Activated CD8-positive, alpha-beta T cell treated with anti-CD3 and anti-CD28 coated beads for 36 hours (primary cell): ENCODE measurements around the gene RNASEH2B. TPM values are rescaled to one million over a fixed set of nuclear protein-coding genes. Genes with fewer than 3 reads are reported as not detected.

Experiments used
- ATAC-seq: fragments of 200-7000 bp; cut with Tn5 transposase; one replicate; pipeline ENCODE4 v1.10.0; 2021; ENCODE audit warnings: mild to moderate bottlenecking, moderate library complexity
- CTCF ChIA-PET: fragments of 350-600 bp; sonication (Branson Sonifier 250); formaldehyde crosslinking; loops from one replicate; lab custom pipeline; 2021; ENCODE audit warnings: antibody characterized with exemption; lab: Charles Lee
- POLR2A ChIA-PET: fragments of 350-600 bp; sonication (Branson Sonifier 250); formaldehyde crosslinking; loops from one replicate; lab custom pipeline; 2021; ENCODE audit warnings: antibody characterized with exemption; lab: Charles Lee
- DNase-seq: peaks from one replicate; pipeline ENCODE4 v3.0.0-alpha.2; 2020
- H3K27ac Mint-ChIP-seq: one replicate; pipeline ENCODE4 v1.8.0; 2021; ENCODE audit warnings: mild to moderate bottlenecking, mixed read lengths
- H3K27me3 Mint-ChIP-seq: one replicate; pipeline ENCODE4 v1.8.0; 2021; ENCODE audit warnings: mixed read lengths
- H3K36me3 Mint-ChIP-seq: one replicate; pipeline ENCODE4 v1.8.0; 2021; ENCODE audit warnings: low read depth, mixed read lengths
- H3K4me1 Mint-ChIP-seq: one replicate; pipeline ENCODE4 v1.8.0; 2021; ENCODE audit warnings: low read depth, mixed read lengths
- H3K4me3 Mint-ChIP-seq: one replicate; pipeline ENCODE4 v1.8.0; 2021; ENCODE audit warnings: mild to moderate bottlenecking, moderate library complexity, mixed read lengths
- H3K9me3 Mint-ChIP-seq: one replicate; pipeline ENCODE4 v1.8.0; 2021; ENCODE audit warnings: mixed read lengths
- intact Hi-C: fragments of 100-400 bp; cut with micrococcal nuclease; formaldehyde crosslinking; loops from one replicate; pipeline ENCODE4 v1.10.0; 2022
- total RNA-seq, 2 experiments: library from RNA; stranded (reverse); gene quantifications; one replicate each; pipeline ENCODE4 v1.2.3, GENCODE V29; 2021
- TF ChIP-seq, protein P1 (sequence below): fragments of 200-600 bp; IDR thresholded peaks from one replicate; pipeline ENCODE4 v1.8.0; 2022; ENCODE audit warnings: antibody characterized with exemption, mild to moderate bottlenecking

RNASEH2B gene
- total RNA-seq, 2 experiments from 2014 or later, result 63.5 to 69.4 TPM

GRCh38 chr13:50942630-50943311 is 33.2 kb downstream of the RNASEH2B start:
- intact Hi-C loops, result no loop called here
- ChIA-PET CTCF (interaction anchor here (0.8 kb wide), 1 partner anchor 112 kb away, joined by 3 read pairs; no protein-coding TSS in a partner anchor), POLR2A (no interaction called here)
- Mint-ChIP-seq H3K36me3 (peaks cover 41% of the 10 kb centered on the region), H3K27me3 (no peaks in the 10 kb centered on the region), H3K9me3 (peaks cover under 1% of the 10 kb centered on the region), H3K27ac (peak overlapping the region; percentile 53), H3K4me3 (no peak overlapping the region), H3K4me1 (peaks cover 10% of the 10 kb centered on the region)
- DNase-seq (peak; percentile 28), ATAC-seq (peak; percentile 51)
- TF ChIP-seq, protein P1, sequence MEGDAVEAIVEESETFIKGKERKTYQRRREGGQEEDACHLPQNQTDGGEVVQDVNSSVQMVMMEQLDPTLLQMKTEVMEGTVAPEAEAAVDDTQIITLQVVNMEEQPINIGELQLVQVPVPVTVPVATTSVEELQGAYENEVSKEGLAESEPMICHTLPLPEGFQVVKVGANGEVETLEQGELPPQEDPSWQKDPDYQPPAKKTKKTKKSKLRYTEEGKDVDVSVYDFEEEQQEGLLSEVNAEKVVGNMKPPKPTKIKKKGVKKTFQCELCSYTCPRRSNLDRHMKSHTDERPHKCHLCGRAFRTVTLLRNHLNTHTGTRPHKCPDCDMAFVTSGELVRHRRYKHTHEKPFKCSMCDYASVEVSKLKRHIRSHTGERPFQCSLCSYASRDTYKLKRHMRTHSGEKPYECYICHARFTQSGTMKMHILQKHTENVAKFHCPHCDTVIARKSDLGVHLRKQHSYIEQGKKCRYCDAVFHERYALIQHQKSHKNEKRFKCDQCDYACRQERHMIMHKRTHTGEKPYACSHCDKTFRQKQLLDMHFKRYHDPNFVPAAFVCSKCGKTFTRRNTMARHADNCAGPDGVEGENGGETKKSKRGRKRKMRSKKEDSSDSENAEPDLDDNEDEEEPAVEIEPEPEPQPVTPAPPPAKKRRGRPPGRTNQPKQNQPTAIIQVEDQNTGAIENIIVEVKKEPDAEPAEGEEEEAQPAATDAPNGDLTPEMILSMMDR, result no peak

- no peaks in the 10 kb centered on the region for H3K27me3 Mint-ChIP-seq
- peaks cover 10% of the 10 kb centered on the region for H3K4me1 Mint-ChIP-seq
- H3K27ac Mint-ChIP-seq, result no peak overlapping the region
- peaks cover 43% of the 10 kb centered on the region for H3K36me3 Mint-ChIP-seq
- no peak for ATAC-seq
- no peak for DNase-seq
- ChIA-PET POLR2A (no interaction called here), CTCF (no interaction called here)
- no peaks in the 10 kb centered on the region for H3K9me3 Mint-ChIP-seq
- H3K4me3 Mint-ChIP-seq, result no peak overlapping the region
- intact Hi-C loops, result no loop called here
- TF ChIP-seq, protein P1, result no peak
These were observed 36.1 kb downstream of the RNASEH2B start for GRCh38 chr13:50945669-50946068.

DNA sequence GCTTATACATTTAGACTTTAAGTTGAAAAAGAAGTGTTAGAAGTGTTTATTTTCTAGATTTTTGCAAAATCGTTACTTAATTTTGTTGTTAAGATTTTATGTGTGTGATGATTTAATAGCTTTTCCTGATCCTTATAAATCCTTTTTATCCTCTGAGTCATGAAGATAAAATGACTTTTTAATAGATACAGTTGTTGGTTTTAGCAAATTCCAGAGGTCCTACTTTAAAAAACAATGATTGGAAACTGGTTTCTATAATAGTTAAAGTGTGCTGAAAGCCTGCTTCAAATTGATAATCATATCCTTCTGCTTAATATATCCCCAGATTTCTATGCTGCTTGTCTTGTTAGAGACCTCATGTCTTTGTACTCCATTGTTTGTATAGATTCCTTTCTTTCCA is 39.0 kb downstream of the RNASEH2B start:
- H3K9me3 Mint-ChIP-seq, result no peaks in the 10 kb centered on the region
- CTCF ChIA-PET, result interaction anchor here (1.2 kb wide), 1 partner anchor 121 kb away, joined by 3 read pairs; no protein-coding TSS in a partner anchor
- no peaks in the 10 kb centered on the region for H3K4me1 Mint-ChIP-seq

DNA sequence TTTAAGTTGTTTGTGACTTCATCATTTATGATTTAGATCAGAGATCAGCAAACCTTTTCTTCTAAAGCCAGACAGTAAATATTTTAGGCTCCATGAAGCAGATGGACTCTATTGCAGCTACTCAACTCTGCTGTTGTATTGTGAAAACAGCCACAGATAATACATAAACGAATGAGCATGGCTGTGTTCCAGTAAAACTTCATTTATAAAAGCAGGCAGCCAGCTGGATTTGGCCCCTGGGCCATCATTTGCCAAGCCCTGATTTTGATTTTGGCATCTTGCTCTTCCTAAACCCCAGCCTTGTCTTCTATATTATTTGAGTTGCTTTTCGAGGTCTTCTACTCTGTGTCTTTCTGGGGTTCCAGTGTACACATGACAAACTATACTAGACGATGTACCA is 41.3 kb downstream of the RNASEH2B start:
- Mint-ChIP-seq H3K4me3 (no peak overlapping the region), H3K27ac (no peak overlapping the region), H3K27me3 (no peaks in the 10 kb centered on the region), H3K4me1 (no peaks in the 10 kb centered on the region), H3K9me3 (no peaks in the 10 kb centered on the region), H3K36me3 (peaks cover 41% of the 10 kb centered on the region)
- POLR2A ChIA-PET, result no interaction called here
- TF ChIP-seq, protein P1, result no peak
- DNase-seq (no peak), ATAC-seq (no peak)
- CTCF ChIA-PET, result no interaction called here
- intact Hi-C loops, result no loop called here

More for the DNA sequence above, 39.0 kb downstream of the RNASEH2B start:
- no peak overlapping the region for H3K4me3 Mint-ChIP-seq
- ATAC-seq, result no peak
- peaks cover 44% of the 10 kb centered on the region for H3K36me3 Mint-ChIP-seq
- POLR2A ChIA-PET, result no interaction called here
- H3K27ac Mint-ChIP-seq, result no peak overlapping the region
- no peaks in the 10 kb centered on the region for H3K27me3 Mint-ChIP-seq
- DNase-seq, result no peak
- intact Hi-C loops, result no loop called here
- TF ChIP-seq, protein P1, result no peak

DNA sequence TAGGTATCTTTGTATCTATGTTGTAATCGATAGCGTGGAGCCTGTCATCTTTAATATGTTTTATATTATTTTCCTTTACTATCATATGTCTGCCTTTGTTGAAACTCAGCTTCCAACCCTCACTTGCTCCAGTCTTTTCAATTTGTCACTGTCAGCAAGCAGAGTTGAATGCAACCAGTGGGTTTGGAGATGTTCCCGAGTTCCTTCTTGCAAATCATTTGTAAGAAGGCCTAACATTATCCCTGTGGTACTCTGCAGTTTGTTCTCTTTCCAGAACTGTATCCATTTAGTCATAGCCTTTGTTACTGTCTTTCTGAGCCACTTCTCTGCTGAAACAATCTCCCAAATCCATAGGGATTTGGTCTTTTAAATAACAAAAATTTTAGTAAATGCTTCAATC is 41.8 kb downstream of the RNASEH2B start:
- CTCF ChIA-PET, result interaction anchor here (1.4 kb wide), 1 partner anchor 11 kb away, joined by 6 read pairs; no protein-coding TSS in a partner anchor
- DNase-seq (no peak), ATAC-seq (no peak)
- no peaks in the 10 kb centered on the region for H3K27me3 Mint-ChIP-seq
- H3K4me3 Mint-ChIP-seq, result no peak overlapping the region
- TF ChIP-seq, protein P1, result no peak
- H3K9me3 Mint-ChIP-seq, result no peaks in the 10 kb centered on the region
- H3K27ac Mint-ChIP-seq, result no peak overlapping the region
- no peaks in the 10 kb centered on the region for H3K4me1 Mint-ChIP-seq
- intact Hi-C loops, result no loop called here
- POLR2A ChIA-PET, result no interaction called here
- peaks cover 40% of the 10 kb centered on the region for H3K36me3 Mint-ChIP-seq
